Testis (tissue), 2 donors: ENCODE measurements around the gene CDYL.
A peak's percentile ranks its signal among the peaks of the same experiment; 100 is the strongest.

Experiments used
- POLR2A ChIP-seq: fragments of 450-650 bp; IDR thresholded peaks from one replicate; pipeline ENCODE4 v1.6.1; 2017; ENCODE audit warnings: antibody characterized with exemption, mild to moderate bottlenecking, moderate library complexity
- TF ChIP-seq, protein P1 (sequence below), 3 experiments: fragments of 450-650 bp in 2 of 3; fragments of 200-600 bp in 1 of 3; sonication (generic) in 1 of 3; IDR thresholded peaks; one replicate each; pipeline ENCODE4 v1.5.1; 2016 to 2019; ENCODE audit warnings: antibody characterized with exemption in 3 of 3, mild to moderate bottlenecking in 2 of 3, moderate library complexity in 1 of 3

- TF ChIP-seq, protein P1, sequence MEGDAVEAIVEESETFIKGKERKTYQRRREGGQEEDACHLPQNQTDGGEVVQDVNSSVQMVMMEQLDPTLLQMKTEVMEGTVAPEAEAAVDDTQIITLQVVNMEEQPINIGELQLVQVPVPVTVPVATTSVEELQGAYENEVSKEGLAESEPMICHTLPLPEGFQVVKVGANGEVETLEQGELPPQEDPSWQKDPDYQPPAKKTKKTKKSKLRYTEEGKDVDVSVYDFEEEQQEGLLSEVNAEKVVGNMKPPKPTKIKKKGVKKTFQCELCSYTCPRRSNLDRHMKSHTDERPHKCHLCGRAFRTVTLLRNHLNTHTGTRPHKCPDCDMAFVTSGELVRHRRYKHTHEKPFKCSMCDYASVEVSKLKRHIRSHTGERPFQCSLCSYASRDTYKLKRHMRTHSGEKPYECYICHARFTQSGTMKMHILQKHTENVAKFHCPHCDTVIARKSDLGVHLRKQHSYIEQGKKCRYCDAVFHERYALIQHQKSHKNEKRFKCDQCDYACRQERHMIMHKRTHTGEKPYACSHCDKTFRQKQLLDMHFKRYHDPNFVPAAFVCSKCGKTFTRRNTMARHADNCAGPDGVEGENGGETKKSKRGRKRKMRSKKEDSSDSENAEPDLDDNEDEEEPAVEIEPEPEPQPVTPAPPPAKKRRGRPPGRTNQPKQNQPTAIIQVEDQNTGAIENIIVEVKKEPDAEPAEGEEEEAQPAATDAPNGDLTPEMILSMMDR (IDR thresholded peaks at IDR 0.05), result peak; percentile 72 to 90 (median 74)
- no peak for TF ChIP-seq POLR2A
These were observed 227.6 kb downstream of the CDYL start, which contains the start of gene RPP40 for GRCh38 chr6:5003604-5004372.
